Left renal pelvis (tissue), 4 donors: ENCODE data around the gene TOR1B. TPM values are rescaled to one million over a fixed set of nuclear protein-coding genes. Genes with fewer than 3 reads are reported as not detected.
A peak's percentile ranks its signal among the peaks of the same experiment; 100 is the strongest.
"Not testable (repeated sequence)": the region's sequence is repeated elsewhere in the genome, so short reads cannot be mapped to it uniquely, and the experiment has no call there.

ENCODE experiments used
- DNase-seq, 4 donors: peaks; one replicate each; pipeline ENCODE4 v3.0.0-alpha.2; 2013; ENCODE audit warnings: low read depth in 4 of 4, low spot score in 3 of 4
- polyA plus RNA-seq, 4 donors: library from polyadenylated mRNA; unstranded; fragments of 120-200 nt; gene quantifications; one replicate each; pipeline ENCODE4 v1.2.1, GENCODE V29; 2013; ENCODE audit not compliant: insufficient read length in 4 of 4

The TOR1B gene
- 10 to 100 TPM; 19.3 to 21.5 (median 20.6) TPM for polyA plus RNA-seq

- peak; percentile 76 to 89 (median 87) for DNase-seq
Measured at GRCh38 chr9:129802833-129803675, at the start of gene TOR1B. Gene TOR1B, plus strand, starts transcription at chr9:129803184. Its CDS starts 29 bp downstream, at chr9:129803213.

GRCh38 chr9:129755151-129755550 lies 47.8 kb upstream of the TOR1B start:
- no peak for DNase-seq

GRCh38 chr9:129756191-129756590 lies 46.8 kb upstream of the TOR1B start:
- no peak for DNase-seq

GRCh38 chr9:129757045-129757444 lies 45.9 kb upstream of the TOR1B start:
- no peak for DNase-seq

- DNase-seq: no peak
Measured at GRCh38 chr9:129759319-129759718, 43.7 kb upstream of the TOR1B start.

GRCh38 chr9:129759804-129760502 lies 43.0 kb upstream of the TOR1B start:
- DNase-seq: no peak

GRCh38 chr9:129760784-129761183 lies 42.2 kb upstream of the TOR1B start:
- DNase-seq: not testable (repeated sequence)

GRCh38 chr9:129761293-129761900 lies 41.6 kb upstream of the TOR1B start:
- peak in 2 of 4 donors; percentile 57 to 66 for DNase-seq

- DNase-seq: no peak
Measured at GRCh38 chr9:129761901-129762369, 41.0 kb upstream of the TOR1B start.

GRCh38 chr9:129762370-129762984 lies 40.5 kb upstream of the TOR1B start:
- not testable (repeated sequence) for DNase-seq

GRCh38 chr9:129762985-129763926 lies 39.7 kb upstream of the TOR1B start:
- DNase-seq: no peak

GRCh38 chr9:129765764-129766317 lies 37.1 kb upstream of the TOR1B start:
- no peak for DNase-seq

GRCh38 chr9:129768486-129768885 lies 34.5 kb upstream of the TOR1B start:
- no peak for DNase-seq

GRCh38 chr9:129769669-129770068 lies 33.3 kb upstream of the TOR1B start:
- DNase-seq: no peak

GRCh38 chr9:129770741-129771140 lies 32.2 kb upstream of the TOR1B start:
- DNase-seq: no peak

GRCh38 chr9:129773262-129774048 lies 29.5 kb upstream of the TOR1B start:
- DNase-seq: no peak

- no peak for DNase-seq
Measured at GRCh38 chr9:129774791-129775447, 28.1 kb upstream of the TOR1B start.

GRCh38 chr9:129775448-129775798 lies 27.6 kb upstream of the TOR1B start:
- DNase-seq: no peak
